ENCODE measurements around the gene IFNGR1.
"Not testable (repeated sequence)": the region's sequence is repeated elsewhere in the genome, so short reads cannot be mapped to it uniquely, and the experiment has no call there.

Gene IFNGR1

DNA sequence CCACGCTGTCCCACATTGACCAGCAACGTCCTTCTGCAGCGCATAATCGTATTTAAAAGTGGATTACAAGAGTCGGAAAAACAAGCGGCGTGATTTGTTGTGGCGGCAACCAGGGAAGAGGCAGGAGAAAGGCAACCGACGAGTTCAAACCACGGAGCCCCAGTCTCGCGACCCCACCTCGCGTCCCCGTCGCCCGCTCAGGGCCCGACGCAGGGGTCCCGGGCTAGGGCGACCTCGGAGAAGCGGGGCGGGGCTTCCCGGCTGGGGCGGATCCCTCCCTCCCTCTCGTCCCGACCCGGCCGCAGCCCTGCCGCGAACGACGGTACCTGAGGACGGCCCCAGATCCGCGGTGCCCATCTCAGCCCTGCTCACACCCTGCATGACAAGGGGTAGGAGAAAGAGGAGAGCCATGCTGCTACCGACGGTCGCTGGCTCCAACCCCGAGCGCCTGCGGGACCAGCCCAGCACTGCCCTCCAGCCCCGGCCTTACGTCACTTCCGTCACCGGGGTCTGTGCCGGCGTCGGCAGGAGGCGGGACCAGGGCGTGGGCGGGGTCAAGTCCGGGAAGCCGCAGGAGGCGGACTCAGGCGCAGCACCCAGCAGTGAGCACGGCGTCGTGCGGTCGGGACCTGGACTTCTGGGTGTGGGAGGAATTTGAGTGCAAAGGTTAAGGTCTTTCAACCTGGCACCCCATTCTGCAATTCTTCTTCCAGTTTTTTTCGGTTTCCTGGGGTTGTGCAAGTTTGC, at the start of gene IFNGR1:
Gene IFNGR1 (minus strand): TSS at position 469 of the 747 bp plus-strand sequence. CDS start 58 bp downstream, at position 411.
- peak; percentile 78 for DNase-seq (ENCODE audit: low read depth)

DNA sequence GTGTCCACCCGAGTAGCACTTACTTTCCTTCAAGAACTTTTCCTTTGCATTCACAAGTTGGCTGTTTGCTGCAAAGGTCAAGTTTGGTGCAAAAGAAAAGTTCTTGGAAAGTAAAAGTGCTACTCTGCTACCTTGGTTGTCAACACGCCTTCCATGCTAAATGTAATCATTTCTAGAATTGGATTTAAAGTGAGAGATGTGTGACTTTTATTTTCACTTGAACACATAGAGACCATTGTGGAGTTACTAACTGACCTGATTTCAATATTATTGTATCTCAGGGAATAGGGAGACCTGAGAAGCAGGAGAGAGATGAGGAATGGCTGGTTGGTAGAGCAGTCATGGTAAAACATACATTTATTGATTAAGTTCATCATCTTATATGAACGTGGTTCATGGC, 49.7 kb upstream of the IFNGR1 start:
- DNase-seq (ENCODE audit: low read depth) = no peak

GRCh38 chr6:137266309-137266586, 47.1 kb upstream of the IFNGR1 start:
- DNase-seq (ENCODE audit: low read depth) = no peak

DNA sequence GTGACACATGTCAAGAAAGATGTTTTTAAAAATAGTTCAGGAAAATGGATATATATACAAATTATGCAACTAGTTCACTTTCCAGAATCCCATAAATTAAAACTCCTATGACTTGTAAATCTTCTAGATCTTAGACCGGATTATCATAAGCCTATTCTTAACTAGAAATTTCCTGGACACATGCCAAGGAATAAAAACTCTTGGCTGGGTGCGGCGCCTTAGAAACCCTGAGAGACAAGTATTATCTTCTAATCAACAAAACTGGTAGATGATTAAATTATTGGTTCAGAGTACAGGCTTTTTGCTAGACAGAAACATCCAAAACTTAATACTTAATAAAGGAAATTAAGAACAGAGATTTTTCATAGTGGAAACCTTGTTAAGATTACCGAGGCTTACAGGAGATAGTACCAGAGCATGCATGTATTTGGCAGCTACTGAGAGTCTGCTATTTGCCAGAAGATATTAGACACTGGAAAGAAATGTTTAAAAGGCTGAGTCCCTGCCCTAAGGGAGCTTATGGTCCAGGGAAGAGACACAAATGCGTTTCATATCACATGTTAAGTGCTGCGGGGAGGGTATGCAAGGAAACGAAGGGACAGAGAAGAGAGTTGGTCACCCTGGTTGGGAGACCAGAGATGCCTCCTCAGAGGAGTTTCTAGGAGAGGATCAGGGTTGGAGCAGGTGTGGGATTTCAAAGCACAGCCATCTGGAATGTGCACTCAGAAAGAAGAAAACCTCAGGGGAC, 46.5 kb upstream of the IFNGR1 start:
- DNase-seq (ENCODE audit: low read depth) = no peak

DNA sequence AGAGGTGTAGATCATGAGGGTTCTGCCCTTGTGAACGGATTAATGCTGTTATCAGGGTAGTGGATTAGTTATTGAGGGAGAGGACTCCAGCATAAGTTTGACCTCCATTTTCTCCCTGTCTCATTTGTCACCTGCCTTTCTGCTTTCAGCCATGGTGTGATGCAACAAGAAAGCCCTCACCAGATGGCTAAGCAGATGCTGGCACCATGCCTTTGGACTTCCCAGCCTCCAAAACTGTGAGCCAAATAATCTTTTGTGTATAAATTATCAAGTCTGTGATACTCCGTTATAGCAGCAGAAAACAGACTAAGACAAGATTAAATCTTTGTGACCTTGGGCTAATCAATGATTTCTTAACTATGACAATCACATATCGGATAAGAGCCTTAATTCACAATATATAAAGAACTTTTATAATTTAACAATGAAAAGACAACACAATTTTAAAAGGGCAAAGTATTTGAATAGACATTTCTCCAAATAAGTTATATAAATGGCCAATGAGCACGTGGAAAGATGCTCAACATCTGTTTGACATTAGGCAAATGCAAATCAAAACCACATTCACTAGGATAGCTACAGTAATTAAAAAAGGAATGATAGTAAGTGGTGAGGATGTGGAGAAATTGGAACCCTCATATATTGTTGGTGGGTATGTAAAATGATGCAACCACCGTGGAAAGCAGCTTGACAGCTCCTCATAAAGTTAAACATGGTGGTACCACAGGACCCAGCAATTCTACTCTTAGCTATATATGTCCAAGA, 45.3 kb upstream of the IFNGR1 start:
- DNase-seq (ENCODE audit: low read depth) = no peak

DNA sequence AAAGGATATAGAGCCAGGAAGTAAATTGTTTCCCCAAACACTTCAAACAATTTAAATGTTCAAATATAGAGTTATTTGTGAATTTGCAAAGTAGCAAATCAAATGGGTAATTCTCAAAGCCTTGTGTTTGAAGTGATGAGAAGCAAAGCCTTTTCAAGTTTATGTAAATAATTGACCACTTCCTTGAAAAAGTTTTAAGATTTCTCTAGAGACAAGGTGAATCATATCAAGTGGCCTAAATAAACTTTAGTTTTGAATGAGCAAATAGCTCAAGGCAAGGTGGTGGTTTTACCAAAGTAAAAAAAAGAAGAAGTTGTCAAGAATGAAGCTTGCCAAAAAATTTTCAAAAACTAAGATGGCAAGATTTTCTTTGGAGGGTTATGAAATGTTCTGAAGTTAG, 42.6 kb upstream of the IFNGR1 start:
- no peak for DNase-seq (ENCODE audit: low read depth)

DNA sequence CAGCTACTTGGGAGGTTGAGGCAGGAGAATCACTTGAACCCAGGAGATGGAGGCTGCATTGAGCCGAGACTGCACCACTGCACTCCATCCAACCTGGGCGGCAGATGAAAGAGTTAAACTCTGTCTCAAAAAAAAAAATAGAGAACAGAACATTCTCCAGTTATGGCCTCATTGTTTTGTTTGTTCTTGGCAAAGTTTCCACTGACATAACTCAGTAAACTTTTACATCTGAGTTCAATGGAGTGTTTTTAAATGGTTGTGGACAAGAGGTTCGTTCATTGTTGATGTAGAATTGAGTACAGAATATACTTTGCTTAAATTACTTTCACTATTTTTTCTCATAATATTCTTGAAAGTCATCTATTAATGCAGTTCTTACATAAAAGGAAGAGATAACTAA, 42.2 kb upstream of the IFNGR1 start:
- DNase-seq (ENCODE audit: low read depth) = no peak

DNA sequence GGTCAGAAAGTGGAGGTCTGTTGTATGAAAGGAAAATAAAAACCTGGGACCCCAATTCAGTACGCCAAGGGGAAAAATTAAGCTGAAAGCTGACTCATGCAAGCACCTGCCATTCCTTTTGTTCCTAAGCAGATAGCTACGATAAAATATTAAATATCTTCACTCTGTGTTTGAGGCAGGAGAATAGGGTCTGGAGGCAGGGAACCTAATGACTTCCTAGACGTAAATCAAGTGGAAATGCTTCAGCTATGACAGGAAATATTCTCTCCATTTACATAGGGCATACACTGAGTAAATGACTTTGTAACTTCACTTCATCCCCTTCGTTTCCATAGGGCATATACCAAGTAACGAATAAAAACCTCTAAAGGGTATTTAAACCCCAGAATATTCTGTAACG, 41.0 kb upstream of the IFNGR1 start:
- DNase-seq (ENCODE audit: low read depth) = no peak

DNA sequence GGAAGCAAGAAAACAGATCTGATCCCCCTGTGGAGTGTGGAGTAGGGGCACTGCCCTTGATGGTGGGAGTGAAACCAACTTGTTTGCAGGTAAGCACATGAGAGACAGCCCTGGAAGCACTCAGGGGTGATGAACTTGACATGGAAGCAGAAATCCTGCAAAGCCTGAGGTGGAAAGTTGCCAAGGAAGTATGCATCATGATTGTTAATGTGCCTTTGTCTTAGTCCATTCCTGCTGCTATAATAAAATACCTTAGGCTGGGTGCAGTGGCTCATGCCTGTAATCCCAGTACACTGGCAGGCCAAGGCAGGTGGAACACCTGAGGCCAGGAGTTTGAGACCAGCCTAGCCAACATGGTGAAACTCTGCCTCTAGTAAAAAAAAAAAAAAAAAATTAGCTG, 40.2 kb upstream of the IFNGR1 start:
- DNase-seq (ENCODE audit: low read depth) = no peak

DNA sequence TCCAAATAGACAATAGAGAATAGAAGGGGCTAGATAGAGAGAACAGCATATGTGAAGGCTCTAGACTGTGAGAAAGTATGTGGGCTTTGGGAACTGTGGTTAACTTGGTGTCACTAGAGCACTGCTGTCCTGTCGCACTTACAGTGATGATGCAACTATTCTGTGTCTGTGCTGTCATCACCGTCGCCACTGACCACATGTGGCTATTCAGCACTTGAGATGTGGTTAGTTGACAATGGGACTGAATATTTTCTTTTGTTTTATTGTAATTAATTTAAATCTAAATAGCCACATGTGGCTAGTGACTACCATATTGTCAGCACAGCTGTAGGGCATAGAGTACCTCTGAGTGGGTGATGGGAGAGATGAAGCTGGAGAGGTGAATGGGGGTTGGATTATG, 39.0 kb upstream of the IFNGR1 start:
- DNase-seq (ENCODE audit: low read depth) = no peak

- DNase-seq (ENCODE audit: low read depth) = no peak
Measured at GRCh38 chr6:137256350-137257103, 37.3 kb upstream of the IFNGR1 start.

GRCh38 chr6:137254966-137255365, 35.8 kb upstream of the IFNGR1 start:
- DNase-seq (ENCODE audit: low read depth) = no peak

- DNase-seq (ENCODE audit: low read depth) = not testable (repeated sequence)
Measured at GRCh38 chr6:137254430-137254829, 35.2 kb upstream of the IFNGR1 start.

GRCh38 chr6:137248702-137249101, 29.5 kb upstream of the IFNGR1 start:
- no peak for DNase-seq (ENCODE audit: low read depth)

DNA sequence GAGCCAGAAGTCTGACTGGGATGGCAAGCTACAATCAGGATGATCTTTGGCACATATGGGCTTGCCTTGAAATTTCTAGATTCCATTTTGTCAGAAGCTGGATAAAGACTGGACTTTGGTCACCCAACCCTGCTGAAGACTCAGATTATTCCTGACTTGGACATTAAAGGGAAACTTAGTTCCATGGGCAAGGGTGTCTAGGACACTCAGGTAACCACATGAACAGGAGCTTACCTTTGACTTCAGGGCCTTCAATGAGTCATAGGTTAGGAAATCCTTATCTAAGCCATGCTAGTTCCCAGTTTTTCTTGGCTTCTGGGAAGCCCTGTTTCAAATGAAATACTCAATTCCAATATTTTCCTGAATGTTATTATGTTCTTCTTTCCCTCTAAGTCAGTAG, 28.5 kb upstream of the IFNGR1 start:
- DNase-seq (ENCODE audit: low read depth) = no peak

GRCh38 chr6:137246791-137247202, 27.6 kb upstream of the IFNGR1 start:
- no peak for DNase-seq (ENCODE audit: low read depth)

DNA sequence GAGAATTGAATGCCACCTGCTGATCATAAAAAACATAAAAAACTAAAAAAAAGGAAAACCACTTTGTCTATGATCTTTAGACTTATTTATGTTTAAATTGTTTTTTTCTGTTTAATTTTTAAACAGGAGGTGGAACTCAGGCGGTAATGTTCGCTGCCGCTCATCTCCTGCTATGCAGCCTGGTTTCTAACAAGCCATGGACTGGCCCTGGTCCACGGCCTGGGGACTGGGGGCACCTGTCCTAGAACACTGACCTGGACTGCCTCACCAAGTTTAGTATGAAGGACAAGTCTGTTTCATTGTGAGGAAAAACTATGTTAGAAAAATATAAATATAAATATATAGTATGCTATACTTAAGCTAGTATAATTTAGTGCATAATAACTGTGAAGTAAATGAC, 27.0 kb upstream of the IFNGR1 start:
- no peak for DNase-seq (ENCODE audit: low read depth)

- no peak for DNase-seq (ENCODE audit: low read depth)
Measured at GRCh38 chr6:137241481-137242038, 22.4 kb upstream of the IFNGR1 start.

DNA sequence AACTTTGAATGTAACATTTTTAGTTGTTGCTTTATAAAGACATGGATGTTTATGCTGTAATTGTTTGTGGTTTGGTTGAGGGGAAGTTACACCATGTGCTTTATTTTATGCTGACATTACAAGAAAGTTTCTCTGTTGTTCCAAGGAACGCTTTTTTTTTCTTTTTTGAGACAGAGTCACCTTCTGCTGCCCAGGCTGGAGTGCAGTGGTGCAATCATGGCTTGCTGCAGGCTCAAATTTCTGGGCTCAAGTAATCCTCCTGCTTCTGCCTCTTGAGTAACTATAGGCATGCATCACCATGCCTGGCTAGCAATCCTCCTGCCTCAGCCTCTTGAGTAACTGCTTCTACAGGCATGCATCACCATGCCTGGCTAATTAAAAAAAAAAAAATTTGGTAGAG, 21.0 kb upstream of the IFNGR1 start:
- DNase-seq (ENCODE audit: low read depth) = peak; percentile 92

DNA sequence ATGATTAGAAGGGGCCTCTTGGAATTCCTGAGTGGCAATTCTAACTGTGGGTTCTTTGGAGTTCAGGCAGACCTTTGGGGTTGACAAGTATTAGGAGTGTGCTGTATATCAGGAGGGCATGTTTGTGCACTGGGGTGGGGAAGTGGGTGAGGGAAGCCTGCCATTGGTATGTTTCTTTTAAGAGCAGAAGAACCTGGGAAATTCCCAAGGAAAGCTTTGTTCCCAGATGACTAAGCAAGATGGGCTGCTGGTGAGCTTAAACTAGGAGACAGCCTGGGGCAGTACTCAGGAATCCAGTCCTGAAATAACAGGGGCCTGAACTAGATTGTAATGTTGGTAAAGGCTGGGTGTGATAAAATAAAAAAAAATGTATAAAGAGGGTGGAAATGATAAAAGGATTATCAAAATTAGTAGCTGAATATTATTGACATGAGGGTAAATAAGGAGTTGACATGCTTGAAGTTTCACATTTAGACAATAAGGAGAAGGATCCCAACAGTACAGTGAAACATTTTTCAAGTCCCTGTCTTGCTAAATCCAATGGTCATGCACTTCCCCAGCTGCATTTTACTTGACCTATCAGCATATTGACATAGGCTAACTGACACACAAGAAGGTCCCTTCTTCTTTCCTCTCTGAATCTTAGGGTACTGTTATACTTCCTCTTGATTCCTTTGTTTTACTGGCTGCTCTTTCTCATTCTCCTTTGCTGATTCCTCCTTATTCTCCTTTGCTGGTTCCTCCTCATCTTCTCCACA, 18.4 kb upstream of the IFNGR1 start:
- no peak for DNase-seq (ENCODE audit: low read depth)

Data from fibroblast of the conjunctiva (primary cell).